Activated CD8-positive, alpha-beta memory T cell treated with anti-CD3 and anti-CD28 coated beads for 1 hour (primary cell): Measurements from ENCODE around the gene NRDC.

Source experiments
- DNase-seq, 2 donors: peaks; one replicate each; pipeline ENCODE4 v3.0.0-alpha.2; 2020; ENCODE audit warnings: low read depth in 1 of 2; ENCODE audit errors: extremely low read depth in 1 of 2

Gene NRDC

DNA sequence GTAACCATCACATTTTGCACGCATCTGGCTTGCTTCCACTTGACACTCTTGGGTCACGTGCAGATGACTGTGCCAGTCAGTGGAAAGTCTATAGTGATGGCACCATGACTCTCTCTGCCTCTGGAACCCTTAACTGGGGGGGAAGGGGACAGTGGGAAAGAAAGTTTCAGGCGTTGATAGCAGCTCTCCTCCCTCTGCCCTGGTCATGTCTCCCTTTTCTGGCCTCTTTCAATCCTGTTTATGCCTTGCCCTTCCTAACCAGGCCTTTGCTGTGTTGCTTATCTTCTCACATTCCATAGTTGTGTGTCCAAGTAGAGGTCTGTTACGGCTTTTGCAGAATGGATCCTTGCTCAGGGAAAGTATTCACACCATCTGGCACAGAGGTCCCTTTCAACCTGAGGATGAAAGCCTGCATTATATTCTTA is 93.5 kb downstream of the NRDC start:
- DNase-seq = no peak

DNA sequence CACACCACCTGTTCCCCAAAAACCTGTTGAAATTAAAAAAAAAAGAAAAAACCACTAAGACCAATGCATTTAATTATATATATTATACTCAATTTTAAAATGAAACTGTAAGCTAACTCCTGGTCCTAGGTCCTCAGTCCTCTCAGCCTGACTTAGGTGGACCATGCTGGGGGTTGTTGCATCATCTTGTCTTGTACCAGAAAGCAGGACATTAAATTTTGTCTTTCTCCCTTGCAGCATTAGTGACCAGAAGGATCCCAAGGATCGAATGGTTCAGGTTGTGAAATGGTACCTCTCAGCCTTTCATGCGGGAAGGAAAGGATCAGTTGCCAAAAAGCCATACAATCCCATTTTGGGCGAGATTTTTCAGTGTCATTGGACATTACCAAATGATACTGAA is 97.6 kb downstream of the NRDC start:
- DNase-seq = no peak

DNA sequence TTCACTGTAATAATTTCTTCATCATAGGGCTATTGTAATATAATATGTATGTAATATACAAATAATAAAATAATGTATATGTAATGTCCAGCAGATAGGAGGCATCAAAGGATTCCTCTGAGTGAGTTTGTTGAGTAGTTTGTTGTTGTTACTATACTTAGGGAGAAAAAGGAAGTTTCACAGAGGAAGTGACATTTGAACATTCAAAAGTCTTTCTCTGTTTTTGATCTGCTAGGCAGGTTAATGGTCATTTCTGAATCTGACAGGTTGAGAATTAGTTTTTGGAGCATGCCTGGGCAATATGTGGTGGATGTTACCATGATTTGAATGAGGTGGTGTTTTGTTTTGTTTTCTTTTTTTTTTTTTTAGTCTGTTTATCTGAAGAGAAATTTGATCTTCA is 102.1 kb downstream of the NRDC start:
- DNase-seq = no peak

DNA sequence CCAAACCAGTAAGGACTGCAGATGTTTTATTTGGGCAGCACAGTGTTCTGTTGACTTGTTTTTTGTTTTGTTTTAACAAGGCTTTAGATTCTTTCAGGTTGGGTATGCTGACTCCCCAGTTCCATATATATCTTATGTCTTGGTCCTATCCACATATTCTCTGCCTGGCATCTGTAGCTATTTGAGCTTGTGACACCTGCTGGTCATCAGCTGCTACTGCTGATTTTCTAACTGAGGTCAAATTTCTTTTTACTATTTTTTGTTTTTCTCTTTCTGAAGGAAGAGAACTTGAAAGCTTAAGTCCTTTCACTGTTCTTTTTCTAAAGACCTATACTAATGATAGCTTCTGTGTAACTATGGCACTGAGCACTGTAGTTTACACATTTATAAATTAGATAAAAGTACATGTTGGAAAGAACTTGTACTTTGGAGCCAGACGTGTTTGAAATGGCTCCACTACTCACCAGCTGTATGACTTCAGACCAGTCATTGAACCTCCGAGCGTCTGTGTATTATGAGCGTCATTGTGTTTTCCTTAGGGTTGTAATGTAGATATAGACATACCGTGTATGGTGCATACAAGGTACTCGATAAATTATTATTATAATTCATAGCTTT is 109.4 kb downstream of the NRDC start:
- no peak for DNase-seq

DNA sequence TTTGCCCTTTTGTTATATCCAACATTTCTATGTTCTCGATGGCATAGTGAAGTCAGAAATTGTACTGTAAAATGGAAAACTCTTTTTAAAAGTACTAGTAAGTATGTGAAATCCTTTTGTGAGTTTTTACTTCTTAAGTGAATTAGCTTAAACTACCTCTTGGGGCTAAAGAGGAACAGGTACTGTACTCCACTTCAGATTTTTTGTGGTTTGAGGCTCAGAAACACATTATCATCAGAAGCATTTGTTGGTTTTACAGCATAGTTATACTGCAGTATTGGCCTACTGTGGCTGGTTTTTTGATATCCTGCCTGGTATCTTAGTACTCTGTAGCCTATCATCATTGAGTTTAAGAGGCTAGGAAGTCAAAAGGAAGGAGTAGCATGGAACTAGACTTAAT is 117.2 kb downstream of the NRDC start:
- DNase-seq = no peak

DNA sequence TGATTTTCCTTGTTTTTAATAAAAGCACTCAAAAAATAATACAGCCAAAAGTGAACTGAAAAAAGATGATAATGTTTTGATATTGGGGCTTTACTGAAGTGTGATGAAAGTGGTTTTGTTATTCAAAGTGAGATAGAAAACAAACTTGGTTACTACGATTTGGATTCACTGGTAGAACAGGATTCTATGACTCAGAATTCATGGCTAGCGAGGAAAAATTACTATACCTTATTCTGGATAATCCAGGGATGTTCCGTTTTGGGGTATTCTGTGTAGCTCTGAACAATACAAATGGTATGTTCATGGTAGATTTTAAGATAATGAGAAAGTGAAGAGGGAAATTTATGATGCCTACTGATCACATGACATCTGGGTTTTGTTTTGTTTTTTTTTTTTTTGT is 117.7 kb downstream of the NRDC start:
- no peak for DNase-seq

DNA sequence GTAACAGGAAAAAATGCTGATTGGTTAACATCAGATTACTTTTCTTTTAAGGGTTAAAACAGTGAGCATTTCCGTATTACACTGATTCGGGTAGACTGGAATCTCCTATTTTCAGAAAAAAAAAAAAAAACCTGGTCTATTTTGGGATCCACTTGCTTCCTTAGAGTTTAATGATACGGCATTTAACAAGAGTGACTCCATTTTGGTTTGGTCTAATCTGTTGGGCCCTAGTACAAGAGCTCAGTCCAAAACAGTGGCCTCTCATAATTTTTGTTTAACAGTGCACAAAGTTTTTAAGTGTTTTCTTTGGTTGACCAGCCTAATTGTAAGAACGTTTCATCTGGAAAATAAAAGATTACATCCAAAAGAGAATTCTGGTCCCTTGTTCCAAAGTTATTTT is 120.2 kb downstream of the NRDC start:
- DNase-seq = no peak

DNA sequence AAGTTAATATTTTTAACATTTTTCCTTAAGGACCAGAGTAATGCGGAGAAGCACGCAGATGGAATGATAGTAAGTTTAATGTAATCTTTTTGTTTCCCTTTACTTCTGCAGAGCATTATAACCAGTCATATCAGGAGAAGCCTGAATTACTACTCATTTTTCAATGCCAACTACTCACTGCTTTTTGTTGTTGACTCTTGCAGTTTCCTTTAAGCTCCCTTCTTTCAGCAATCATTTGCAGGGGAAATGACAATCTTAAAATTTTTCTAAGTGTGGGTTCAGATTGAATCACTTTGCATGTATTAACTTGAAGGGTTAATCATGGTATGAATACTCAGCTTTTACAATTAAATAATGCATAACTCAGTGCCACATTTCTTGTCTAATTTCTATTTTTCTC is 122.2 kb downstream of the NRDC start:
- no peak for DNase-seq

DNA sequence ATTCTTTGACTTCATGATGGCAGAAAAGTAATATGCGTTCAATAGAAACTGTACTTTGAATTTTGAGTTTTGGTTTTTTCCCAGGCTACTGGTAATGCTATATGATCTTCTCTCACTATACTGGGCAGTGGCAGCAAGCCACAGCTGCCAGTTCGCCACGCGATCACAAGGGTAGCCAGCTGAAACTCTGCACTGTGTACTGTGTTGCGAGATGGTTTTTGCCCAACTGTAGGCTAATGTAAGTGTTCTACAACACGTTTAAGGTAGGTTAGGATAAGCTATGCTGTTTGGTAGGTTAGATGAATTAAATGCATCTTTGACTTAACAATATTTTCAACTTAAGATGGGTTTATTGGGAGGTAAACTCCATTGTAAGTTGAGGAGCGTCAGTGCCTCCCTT is 123.1 kb downstream of the NRDC start:
- no peak for DNase-seq

DNA sequence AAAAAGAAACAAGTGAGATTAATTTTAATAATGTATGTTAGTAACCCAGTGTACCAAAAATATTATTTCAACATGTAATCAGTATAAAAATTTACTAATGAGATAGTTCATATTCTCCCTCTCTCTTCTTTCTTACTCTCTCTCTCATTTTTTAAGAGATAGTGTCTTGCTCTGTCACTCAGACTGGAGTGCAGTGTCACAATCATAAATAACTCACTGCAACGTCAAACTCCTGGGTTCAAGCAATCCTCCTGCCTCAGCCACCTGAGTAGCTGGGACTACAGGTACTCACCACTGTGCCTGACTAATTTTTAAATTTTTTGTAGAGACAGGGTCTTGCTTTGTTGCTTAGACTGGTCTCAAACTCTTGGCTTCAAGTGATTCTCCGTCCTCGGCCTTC is 123.9 kb downstream of the NRDC start:
- no peak for DNase-seq

DNA sequence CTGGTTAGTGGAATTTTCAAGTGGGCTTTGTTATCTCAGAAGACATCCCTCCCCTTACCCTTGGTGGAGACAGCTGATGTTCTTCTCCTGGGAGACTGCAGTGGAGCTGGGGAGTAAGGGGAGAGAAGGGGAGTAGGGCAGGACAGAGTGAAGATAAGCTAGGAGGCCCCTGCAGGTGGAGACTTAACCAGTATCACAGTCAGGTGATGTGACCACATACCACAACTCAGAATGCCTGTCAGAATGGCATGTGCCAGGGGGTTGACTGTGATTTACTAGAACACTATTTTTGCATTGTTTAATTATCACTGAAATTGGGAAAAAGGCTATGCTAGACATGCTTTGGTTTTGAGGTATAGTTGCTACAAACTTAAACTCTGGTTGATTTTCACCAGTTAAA is 124.6 kb downstream of the NRDC start:
- no peak for DNase-seq

DNA sequence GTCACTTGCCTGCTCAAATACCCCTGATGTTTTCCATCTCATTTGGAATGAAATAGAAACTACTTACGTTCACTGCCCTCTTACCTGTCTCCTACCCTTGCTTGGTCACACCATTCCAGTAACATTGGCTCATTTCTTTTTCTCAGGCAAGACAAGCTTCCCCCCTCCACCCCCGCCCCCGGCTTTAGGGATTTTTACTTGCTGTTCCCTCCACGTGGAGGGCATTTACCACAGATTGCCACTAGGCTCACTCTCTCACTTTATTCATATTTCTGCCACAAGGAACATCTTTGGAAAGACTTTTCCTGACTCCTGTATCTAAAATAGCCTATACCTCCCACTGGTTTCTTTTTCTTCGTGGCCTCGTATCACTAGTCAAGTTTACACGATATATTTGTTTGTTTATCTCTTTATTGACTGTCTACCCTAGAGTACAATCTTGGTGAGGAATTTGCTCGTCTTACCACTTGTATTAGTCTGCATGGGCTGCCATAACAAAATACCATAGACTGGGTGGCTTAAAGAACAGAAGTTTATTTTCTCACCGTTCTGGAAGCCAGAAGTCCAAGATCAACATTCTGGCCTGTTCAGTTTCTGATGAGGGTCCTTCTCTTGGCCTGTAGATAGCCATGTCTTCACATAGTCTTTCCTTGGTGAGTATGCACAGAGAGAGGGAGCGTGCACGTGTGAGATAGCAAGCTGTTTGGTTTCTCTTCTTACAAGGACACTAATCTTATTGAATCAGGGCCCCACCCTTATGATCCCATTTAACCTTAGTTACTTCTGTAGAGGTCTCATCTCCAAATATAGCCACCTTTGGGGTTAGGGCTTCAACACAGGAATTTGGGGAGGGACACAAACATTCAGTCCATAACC is 126.2 kb downstream of the NRDC start:
- no peak for DNase-seq

DNA sequence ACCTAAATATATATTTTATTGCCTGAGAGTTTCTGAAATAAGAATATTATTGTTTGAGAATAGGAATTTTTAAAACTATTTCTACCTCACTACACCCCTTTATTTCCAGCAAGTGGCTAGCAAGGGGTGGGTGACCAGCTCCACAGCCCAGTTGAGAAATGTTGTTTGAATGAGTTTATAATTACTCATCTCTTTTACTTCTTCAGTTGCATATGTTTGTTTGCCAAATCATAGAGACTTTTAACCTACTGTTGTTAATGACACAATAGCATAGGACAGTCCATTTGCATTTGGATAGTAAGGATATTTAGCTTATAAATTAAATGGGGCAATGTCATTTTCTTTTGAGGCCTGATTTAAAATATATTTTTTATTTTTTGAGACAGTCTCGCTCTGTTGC is 127.8 kb downstream of the NRDC start:
- no peak for DNase-seq

DNA sequence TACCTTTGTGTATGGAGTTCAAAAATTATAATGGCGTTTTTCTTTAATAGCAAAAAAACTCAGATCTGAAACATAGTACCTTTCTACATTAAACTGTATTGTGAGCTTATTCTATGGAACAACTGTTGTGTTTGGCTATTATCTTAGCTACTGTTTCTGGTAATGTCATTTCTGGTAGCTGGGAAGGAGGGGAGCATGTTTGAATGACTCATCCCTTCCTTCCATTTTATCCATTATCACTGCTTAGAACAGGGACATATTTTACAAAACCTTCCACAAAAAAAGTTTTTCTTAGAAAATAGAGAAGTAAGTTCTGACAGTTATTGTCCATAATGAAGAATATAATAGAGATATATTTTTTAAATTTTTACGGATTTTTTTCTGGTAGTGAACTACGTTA is 128.3 kb downstream of the NRDC start:
- DNase-seq = no peak

DNA sequence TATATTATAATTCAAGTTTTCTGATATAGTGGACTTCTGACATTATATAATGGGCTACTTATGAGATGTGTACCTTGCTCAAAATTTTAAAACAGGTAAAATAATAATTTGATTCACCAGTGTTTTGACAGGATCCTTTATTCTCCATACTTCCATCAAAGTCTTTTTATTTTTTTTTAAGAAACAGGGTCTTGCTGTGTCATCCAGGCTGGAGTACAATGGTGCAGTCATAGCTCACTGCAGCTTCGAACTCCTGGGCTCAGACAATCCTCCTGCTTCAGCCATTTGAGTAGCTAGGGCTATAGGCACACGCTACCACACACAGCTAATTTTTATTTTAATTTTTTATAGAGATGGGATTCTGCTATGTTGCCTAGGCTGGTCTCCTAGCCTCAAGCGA is 129.4 kb downstream of the NRDC start:
- DNase-seq = no peak

DNA sequence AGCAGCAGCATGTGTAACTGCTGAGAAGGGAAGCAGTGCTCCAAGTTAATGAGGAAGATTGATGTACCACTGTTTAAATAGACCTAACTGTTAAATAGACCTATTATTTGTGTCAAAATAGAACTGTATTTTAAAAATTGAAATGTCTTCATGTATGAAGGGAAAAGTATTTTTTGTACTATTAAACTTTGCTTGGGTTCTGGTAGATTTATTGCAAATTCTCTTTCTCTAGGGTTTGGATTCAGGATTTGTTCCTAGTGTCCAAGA is 133.3 kb downstream of the NRDC start:
- no peak for DNase-seq

DNA sequence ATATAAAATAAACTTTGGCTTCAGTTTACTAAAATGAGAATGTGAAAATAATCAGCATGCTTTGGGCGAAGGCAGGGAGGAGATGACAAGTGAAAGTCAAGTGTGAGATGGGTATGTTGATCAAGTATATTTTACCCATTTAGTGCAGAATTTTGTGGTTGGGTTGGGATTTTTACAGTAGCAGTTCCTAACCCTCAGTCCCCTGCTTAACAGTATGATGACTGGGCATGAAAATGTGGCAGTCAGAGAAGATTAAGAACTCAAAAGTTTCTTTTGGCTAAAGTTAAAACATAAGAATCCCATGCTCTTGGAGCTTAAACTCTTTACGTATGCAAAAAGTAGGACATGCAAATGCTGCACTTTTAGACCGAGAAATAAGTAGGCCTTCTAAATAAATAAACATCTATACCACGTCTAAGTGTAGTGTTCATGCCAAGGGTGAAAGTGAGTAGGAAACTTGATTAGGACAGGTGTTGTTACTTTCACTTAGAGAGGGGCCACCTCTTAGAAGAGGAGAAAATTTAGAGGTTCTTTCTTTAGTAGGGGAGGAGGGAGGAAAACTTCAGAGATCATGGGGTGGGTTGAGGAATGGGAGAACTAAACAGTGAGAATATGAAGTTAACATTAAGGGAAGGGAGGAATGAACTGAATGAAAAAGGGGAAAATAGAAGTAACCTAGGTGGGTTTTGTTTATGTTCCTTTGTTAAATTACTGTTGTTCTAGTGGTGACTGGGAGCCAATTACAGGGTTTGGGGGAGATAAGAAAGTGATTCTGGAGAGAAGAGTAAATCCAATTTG is 133.8 kb downstream of the NRDC start:
- no peak for DNase-seq

DNA sequence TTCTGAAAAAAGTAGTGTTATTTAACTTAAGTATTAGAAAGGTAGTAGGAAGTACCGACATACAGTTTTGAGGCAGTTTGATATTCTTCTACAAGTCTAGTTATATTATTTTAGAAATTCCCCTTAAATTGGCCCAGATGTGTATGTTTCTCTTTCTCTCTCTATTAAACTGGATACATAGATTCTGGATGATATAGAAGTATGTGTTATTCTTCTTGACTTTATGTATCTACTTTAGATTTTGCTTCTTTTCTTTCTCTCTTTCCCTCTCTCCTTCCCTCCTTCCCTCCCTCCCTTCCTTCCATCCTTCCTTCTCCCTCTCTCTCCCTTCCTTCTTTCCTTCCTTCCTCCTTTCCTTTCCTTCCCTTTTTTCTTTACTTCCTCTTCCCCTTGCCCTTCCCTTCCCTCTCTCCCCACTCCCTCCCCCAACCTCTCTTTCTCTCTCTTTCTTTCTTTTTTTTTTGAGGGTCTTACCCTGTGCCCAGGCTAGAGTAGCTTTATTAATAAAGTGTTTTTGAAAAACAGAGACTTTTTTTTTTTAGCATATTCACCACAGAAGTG is 137.3 kb downstream of the NRDC start:
- DNase-seq = no peak

DNA sequence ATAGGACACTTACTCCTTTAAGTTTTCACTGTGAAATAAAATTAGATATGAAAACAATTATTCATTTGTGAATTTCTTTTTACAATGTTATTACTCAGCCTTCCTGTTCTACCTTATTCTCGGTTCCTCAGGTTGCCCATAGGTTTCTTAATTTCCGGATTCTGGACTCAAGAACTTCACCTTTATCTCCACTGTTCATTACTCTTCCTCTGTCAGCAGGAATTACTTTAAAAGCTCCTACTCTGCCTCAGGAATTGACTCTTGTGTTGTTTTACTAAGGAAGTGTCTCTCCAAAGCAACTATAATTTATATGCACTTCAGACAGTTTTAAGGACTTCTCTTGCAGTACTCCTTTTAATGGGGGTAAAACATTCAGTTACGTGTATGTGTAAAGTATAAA is 137.9 kb downstream of the NRDC start:
- no peak for DNase-seq
